OCI-LY1 (cell line): Measurements from ENCODE around the gene GMDS.

ENCODE experiments used
- CTCF ChIP-seq: fragments of 200-600 bp; sonication (generic), shearing (Covaris generic); IDR thresholded peaks from 2 replicates; pipeline ENCODE4 v1.5.1; 2017; ENCODE audit warnings: mild to moderate bottlenecking, antibody characterized with exemption, low read length, moderate library complexity, mixed read lengths
- EZH2 ChIP-seq: fragments of 200-600 bp; sonication (generic), shearing (Covaris generic); IDR thresholded peaks from 2 replicates; pipeline ENCODE4 v1.8.0; 2017; ENCODE audit warnings: borderline replicate concordance, mixed run types, mild to moderate bottlenecking, antibody characterized with exemption, low read length, moderate library complexity, mixed read lengths

DNA sequence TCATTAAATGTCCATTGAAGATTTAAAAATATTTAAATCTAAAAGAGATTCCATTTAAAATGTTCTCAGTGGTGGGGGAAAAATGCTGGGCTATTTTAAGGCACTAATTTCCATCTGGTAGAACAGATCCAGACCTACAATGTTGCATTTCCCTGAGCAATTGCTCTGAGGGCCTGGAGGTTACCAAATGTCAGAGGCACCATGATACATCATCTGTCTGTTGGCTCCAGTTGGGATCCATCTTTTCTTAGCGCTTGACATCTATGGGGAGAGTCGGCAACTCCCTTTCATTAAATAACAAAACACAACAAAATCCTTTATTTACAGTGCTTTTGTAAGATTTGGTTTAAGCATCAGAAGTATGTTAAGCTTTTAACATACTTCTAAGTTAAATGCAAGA lies 411.2 kb downstream of the GMDS start:
- TF ChIP-seq CTCF (no peak), EZH2 (no peak)
